Measurements from ENCODE around the gene RCC2. TPM values are rescaled to one million over a fixed set of nuclear protein-coding genes. Genes with fewer than 3 reads are reported as not detected.
"Not testable (repeated sequence)": the region's sequence is repeated elsewhere in the genome, so short reads cannot be mapped to it uniquely, and the experiment has no call there.

RCC2 gene
- total RNA-seq (10 to 100 TPM; 38.5 to 41.2 TPM), polyA plus RNA-seq (10 to 100 TPM in 1 of 2 donors, 1 to 10 TPM in 1; 6.7 to 18.3 TPM)

- intact Hi-C loops (cut with micrococcal nuclease): loop anchor here (2.0 to 10.0 kb wide), 2 partner anchors 19 to 1915 kb away; partner anchors contain the start of genes CASP9 and DNAJC16
- Histone ChIP-seq H3K9me3 (ENCODE audit: control insufficient read depth in 1 of 2, low read length in 2 of 2) (no peaks in the 10 kb centered on the region), H3K4me1 (ENCODE audit: insufficient read depth, low read length) (peaks cover 27% of the 10 kb centered on the region), H3K27me3 (ENCODE audit: insufficient read depth, low read length) (no peaks in the 10 kb centered on the region), H3K4me3 (ENCODE audit: low read length in 2 of 2) (peak within 1 kb of the TSS; percentile 79 to 81), H3K36me3 (ENCODE audit: insufficient read depth, low read length) (no peaks in the 10 kb centered on the region), H3K27ac (ENCODE audit: low read depth, low read length) (peak within 1 kb of the TSS; percentile 78)
- peaks cover 21 to 49% (median 32%) of the 10 kb centered on the region in 4 donors for H3K4me1 Mint-ChIP-seq
- POLR2A ChIA-PET (ENCODE audit: partially characterized antibody): no interaction called here
- peak within 1 kb of the TSS; percentile 94 to 98 (median 96) for H3K4me3 Mint-ChIP-seq
- peaks cover 0 to 18% of the 10 kb centered on the region in 2 donors for H3K36me3 Mint-ChIP-seq
- H3K27me3 Mint-ChIP-seq: no peaks in the 10 kb centered on the region
- CTCF ChIA-PET (ENCODE audit: partially characterized antibody): interaction anchor here (1.1 to 2.7 kb wide), 3 partner anchors 10 to 22 kb away, joined by 3 to 8 read pairs (median 5); no protein-coding TSS in a partner anchor
- peaks cover 0 to 2% (median 0%) of the 10 kb centered on the region in 8 donors for H3K9me3 Mint-ChIP-seq
- peak; percentile 70 to 78 (median 72) for DNase-seq
- H3K27ac Mint-ChIP-seq: peak within 1 kb of the TSS; percentile 95 to 98 (median 97)
These were observed at the start of gene RCC2 for GRCh38 chr1:17439250-17440073. Gene RCC2, minus strand, starts transcription at chr1:17439677. Its CDS starts 1,163 bp downstream, at chr1:17438514.

DNA sequence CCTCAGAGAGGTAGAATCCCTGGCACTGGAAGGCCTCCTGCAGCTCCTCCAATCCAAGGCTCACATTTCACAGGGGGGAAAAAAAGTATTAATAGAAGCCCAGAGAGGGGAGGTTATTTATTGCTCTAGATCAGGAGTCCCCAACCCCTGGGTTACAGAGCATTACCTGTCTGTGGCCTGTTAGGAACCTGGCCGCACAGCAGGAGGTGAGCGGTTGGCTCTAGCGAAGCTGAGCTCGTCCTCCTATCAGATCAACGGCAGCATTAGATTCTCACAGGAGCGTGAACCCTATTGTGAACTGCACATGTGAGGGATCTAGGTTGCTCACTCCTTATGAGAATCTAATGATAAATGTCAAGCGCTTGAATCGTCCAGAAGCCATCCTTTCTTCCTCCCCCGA lies 46.8 kb upstream of the RCC2 start:
- Mint-ChIP-seq H3K9me3 (peaks cover 0 to 2% (median 0%) of the 10 kb centered on the region in 8 donors), H3K27ac (no peak overlapping the region), H3K4me1 (no peaks in the 10 kb centered on the region), H3K4me3 (no peak overlapping the region), H3K27me3 (peaks cover 5 to 8% of the 10 kb centered on the region in 2 donors), H3K36me3 (no peaks in the 10 kb centered on the region)
- Histone ChIP-seq H3K4me1 (ENCODE audit: insufficient read depth, low read length) (no peaks in the 10 kb centered on the region), H3K27me3 (ENCODE audit: insufficient read depth, low read length) (no peaks in the 10 kb centered on the region), H3K9me3 (ENCODE audit: control insufficient read depth in 1 of 2, low read length in 2 of 2) (no peaks in the 10 kb centered on the region), H3K27ac (ENCODE audit: low read depth, low read length) (no peak overlapping the region), H3K36me3 (ENCODE audit: insufficient read depth, low read length) (no peaks in the 10 kb centered on the region), H3K4me3 (ENCODE audit: low read length in 2 of 2) (no peak overlapping the region)
- ChIA-PET CTCF (ENCODE audit: partially characterized antibody) (interaction anchor here (1.1 to 1.8 kb wide), 2 partner anchors 9 to 12 kb away, joined by 4 to 5 read pairs; no protein-coding TSS in a partner anchor), POLR2A (ENCODE audit: partially characterized antibody) (no interaction called here)
- intact Hi-C loops (cut with micrococcal nuclease): no loop called here
- no peak for DNase-seq

GRCh38 chr1:17485281-17485680 lies 45.8 kb upstream of the RCC2 start:
- Mint-ChIP-seq H3K27ac (no peak overlapping the region), H3K36me3 (no peaks in the 10 kb centered on the region), H3K4me3 (peak overlapping the region in 1 of 8 donors; percentile 27), H3K27me3 (peaks cover 5 to 8% of the 10 kb centered on the region in 2 donors), H3K4me1 (no peaks in the 10 kb centered on the region), H3K9me3 (peaks cover 0 to 2% (median 0%) of the 10 kb centered on the region in 8 donors)
- ChIA-PET CTCF (ENCODE audit: partially characterized antibody) (interaction anchor here (1.8 kb wide), 1 partner anchor 11 kb away, joined by 5 read pairs; no protein-coding TSS in a partner anchor), POLR2A (ENCODE audit: partially characterized antibody) (no interaction called here)
- H3K27me3 ChIP-seq (ENCODE audit: insufficient read depth, low read length): no peaks in the 10 kb centered on the region
- H3K36me3 ChIP-seq (ENCODE audit: insufficient read depth, low read length): no peaks in the 10 kb centered on the region
- H3K4me3 ChIP-seq (ENCODE audit: low read length in 2 of 2): no peak overlapping the region
- no peaks in the 10 kb centered on the region for H3K9me3 ChIP-seq (ENCODE audit: control insufficient read depth in 1 of 2, low read length in 2 of 2)
- intact Hi-C loops (cut with micrococcal nuclease): no loop called here
- DNase-seq: no peak
- H3K4me1 ChIP-seq (ENCODE audit: insufficient read depth, low read length): no peaks in the 10 kb centered on the region
- no peak overlapping the region for H3K27ac ChIP-seq (ENCODE audit: low read depth, low read length)

GRCh38 chr1:17481981-17482380 lies 42.5 kb upstream of the RCC2 start:
- H3K27me3 Mint-ChIP-seq; DNase-seq; H3K27me3 ChIP-seq (ENCODE audit: insufficient read depth, low read length); H3K4me1 ChIP-seq (ENCODE audit: insufficient read depth, low read length); H3K36me3 Mint-ChIP-seq; H3K4me1 Mint-ChIP-seq; H3K9me3 Mint-ChIP-seq; H3K36me3 ChIP-seq (ENCODE audit: insufficient read depth, low read length); H3K27ac Mint-ChIP-seq; intact Hi-C loops (cut with micrococcal nuclease); CTCF ChIA-PET (ENCODE audit: partially characterized antibody); POLR2A ChIA-PET (ENCODE audit: partially characterized antibody); H3K4me3 ChIP-seq (ENCODE audit: low read length in 2 of 2); H3K27ac ChIP-seq (ENCODE audit: low read depth, low read length); H3K9me3 ChIP-seq (ENCODE audit: control insufficient read depth in 1 of 2, low read length in 2 of 2); H3K4me3 Mint-ChIP-seq: not testable (repeated sequence)

DNA sequence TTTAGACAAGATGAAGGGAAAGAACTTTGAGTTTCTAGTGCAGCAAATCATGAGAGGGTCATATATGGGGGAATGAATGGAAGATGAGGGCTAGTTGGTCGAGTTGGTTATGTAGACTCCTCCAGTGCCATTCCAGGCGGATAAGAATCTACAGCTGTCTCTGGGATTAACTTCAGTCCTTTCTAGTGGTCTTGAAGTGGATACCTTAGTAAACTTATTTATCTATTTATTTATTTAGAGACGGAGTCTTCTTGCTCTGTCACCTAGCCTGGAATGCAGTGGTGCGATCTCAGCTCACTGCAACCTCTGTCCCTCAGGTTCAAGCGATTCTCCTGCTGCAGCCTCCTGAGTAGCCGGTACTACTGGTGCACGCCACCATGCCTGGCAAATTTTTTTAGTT lies 41.4 kb upstream of the RCC2 start:
- H3K4me1 ChIP-seq (ENCODE audit: insufficient read depth, low read length): no peaks in the 10 kb centered on the region
- no peaks in the 10 kb centered on the region for H3K36me3 ChIP-seq (ENCODE audit: insufficient read depth, low read length)
- DNase-seq: no peak
- no peaks in the 10 kb centered on the region for H3K27me3 ChIP-seq (ENCODE audit: insufficient read depth, low read length)
- no peaks in the 10 kb centered on the region for H3K9me3 ChIP-seq (ENCODE audit: control insufficient read depth in 1 of 2, low read length in 2 of 2)
- Mint-ChIP-seq H3K27me3 (peaks cover 0 to 5% of the 10 kb centered on the region in 2 donors), H3K4me3 (no peak overlapping the region), H3K9me3 (peaks cover 0 to 2% (median 0%) of the 10 kb centered on the region in 8 donors), H3K27ac (no peak overlapping the region), H3K36me3 (no peaks in the 10 kb centered on the region), H3K4me1 (no peaks in the 10 kb centered on the region)
- no peak overlapping the region for H3K4me3 ChIP-seq (ENCODE audit: low read length in 2 of 2)
- intact Hi-C loops (cut with micrococcal nuclease): no loop called here
- no peak overlapping the region for H3K27ac ChIP-seq (ENCODE audit: low read depth, low read length)
- CTCF ChIA-PET (ENCODE audit: partially characterized antibody): no interaction called here
- POLR2A ChIA-PET (ENCODE audit: partially characterized antibody): no interaction called here

- intact Hi-C loops (cut with micrococcal nuclease): no loop called here
- CTCF ChIA-PET (ENCODE audit: partially characterized antibody): interaction anchor here (1.7 kb wide), 1 partner anchor 16 kb away, joined by 6 read pairs; no protein-coding TSS in a partner anchor
- H3K4me1 Mint-ChIP-seq: no peaks in the 10 kb centered on the region
These were observed 36.3 kb upstream of the RCC2 start for GRCh38 chr1:17475752-17476151.

GRCh38 chr1:17474836-17475555 lies 35.5 kb upstream of the RCC2 start:
- H3K4me1 ChIP-seq (ENCODE audit: insufficient read depth, low read length); H3K9me3 Mint-ChIP-seq; H3K27me3 Mint-ChIP-seq; H3K27ac ChIP-seq (ENCODE audit: low read depth, low read length); H3K9me3 ChIP-seq (ENCODE audit: control insufficient read depth in 1 of 2, low read length in 2 of 2); H3K27me3 ChIP-seq (ENCODE audit: insufficient read depth, low read length); POLR2A ChIA-PET (ENCODE audit: partially characterized antibody); H3K4me1 Mint-ChIP-seq; intact Hi-C loops (cut with micrococcal nuclease); DNase-seq; H3K4me3 ChIP-seq (ENCODE audit: low read length in 2 of 2); H3K36me3 ChIP-seq (ENCODE audit: insufficient read depth, low read length); H3K36me3 Mint-ChIP-seq; H3K4me3 Mint-ChIP-seq: not testable (repeated sequence)
- peak overlapping the region in 1 of 7 donors; percentile 53 for H3K27ac Mint-ChIP-seq
- CTCF ChIA-PET (ENCODE audit: partially characterized antibody): interaction anchor here (0.6 to 1.7 kb wide), 5 partner anchors 10 to 118 kb away, joined by 3 to 6 read pairs (median 3); no protein-coding TSS in a partner anchor

More at GRCh38 chr1:17475752-17476151, 36.3 kb upstream of the RCC2 start:
- POLR2A ChIA-PET (ENCODE audit: partially characterized antibody): no interaction called here
- no peaks in the 10 kb centered on the region for H3K27me3 Mint-ChIP-seq
- H3K36me3 ChIP-seq (ENCODE audit: insufficient read depth, low read length): no peaks in the 10 kb centered on the region
- no peaks in the 10 kb centered on the region for H3K4me1 ChIP-seq (ENCODE audit: insufficient read depth, low read length)
- no peak overlapping the region for H3K4me3 Mint-ChIP-seq
- no peak overlapping the region for H3K27ac ChIP-seq (ENCODE audit: low read depth, low read length)
- no peak for DNase-seq
- H3K9me3 Mint-ChIP-seq: no peaks in the 10 kb centered on the region
- H3K4me3 ChIP-seq (ENCODE audit: low read length in 2 of 2): no peak overlapping the region
- no peaks in the 10 kb centered on the region for H3K36me3 Mint-ChIP-seq
- no peak overlapping the region for H3K27ac Mint-ChIP-seq
- H3K27me3 ChIP-seq (ENCODE audit: insufficient read depth, low read length): no peaks in the 10 kb centered on the region
- no peaks in the 10 kb centered on the region for H3K9me3 ChIP-seq (ENCODE audit: control insufficient read depth in 1 of 2, low read length in 2 of 2)

All from CD4-positive, alpha-beta memory T cell (primary cell).